Measurements from ENCODE around the gene WNT9B. TPM values are rescaled to one million over a fixed set of nuclear protein-coding genes. Genes with fewer than 3 reads are reported as not detected.

Gene WNT9B
- total RNA-seq, 4 donors from 2014 or later, result 0.42 to 0.66 (median 0.65) TPM; not detected in 1

DNA sequence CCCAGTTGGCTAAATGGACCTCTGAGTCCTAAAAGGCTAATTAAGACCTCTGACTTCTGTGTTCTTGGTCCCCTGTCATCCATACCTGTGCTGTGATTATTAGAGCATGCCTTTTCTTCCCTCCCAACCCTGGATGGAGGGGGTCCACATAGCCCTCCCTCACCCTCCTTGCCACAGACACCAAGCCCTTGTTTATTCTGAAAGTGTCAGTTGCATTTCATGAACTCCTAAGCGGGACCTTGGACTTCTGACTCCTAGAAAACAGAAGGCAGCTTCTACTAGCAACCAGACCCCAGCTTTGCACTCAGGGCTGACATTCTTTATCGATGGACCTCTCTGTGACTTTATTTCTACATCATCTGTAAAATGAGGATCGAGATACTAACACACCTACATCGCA, 38.1 kb downstream of the WNT9B start:
- Histone ChIP-seq H3K4me1 (no peaks in the 10 kb centered on the region), H3K27ac (replicated peaks in 1 of 4) (no peak overlapping the region), H3K27me3 (peaks cover 0 to 80% (median 2%) of the 10 kb centered on the region in 4 donors), H3K9me3 (no peaks in the 10 kb centered on the region), H3K4me3 (no peak overlapping the region), H3K36me3 (no peaks in the 10 kb centered on the region)
- DNase-seq (ENCODE audit: extremely low spot score), result no peak
- 79% methylated on average over 4 of the region's 4 CpGs for WGBS
- intact Hi-C loops (cut with DNase I), result no loop called here
- TF ChIP-seq POLR2A (IDR thresholded peaks at IDR 0.05; ENCODE audit: low read depth) (no peak), POLR2AphosphoS5 (IDR thresholded peaks at IDR 0.05) (no peak), EP300 (IDR thresholded peaks at IDR 0.05) (no peak)
- TF ChIP-seq, protein P1, sequence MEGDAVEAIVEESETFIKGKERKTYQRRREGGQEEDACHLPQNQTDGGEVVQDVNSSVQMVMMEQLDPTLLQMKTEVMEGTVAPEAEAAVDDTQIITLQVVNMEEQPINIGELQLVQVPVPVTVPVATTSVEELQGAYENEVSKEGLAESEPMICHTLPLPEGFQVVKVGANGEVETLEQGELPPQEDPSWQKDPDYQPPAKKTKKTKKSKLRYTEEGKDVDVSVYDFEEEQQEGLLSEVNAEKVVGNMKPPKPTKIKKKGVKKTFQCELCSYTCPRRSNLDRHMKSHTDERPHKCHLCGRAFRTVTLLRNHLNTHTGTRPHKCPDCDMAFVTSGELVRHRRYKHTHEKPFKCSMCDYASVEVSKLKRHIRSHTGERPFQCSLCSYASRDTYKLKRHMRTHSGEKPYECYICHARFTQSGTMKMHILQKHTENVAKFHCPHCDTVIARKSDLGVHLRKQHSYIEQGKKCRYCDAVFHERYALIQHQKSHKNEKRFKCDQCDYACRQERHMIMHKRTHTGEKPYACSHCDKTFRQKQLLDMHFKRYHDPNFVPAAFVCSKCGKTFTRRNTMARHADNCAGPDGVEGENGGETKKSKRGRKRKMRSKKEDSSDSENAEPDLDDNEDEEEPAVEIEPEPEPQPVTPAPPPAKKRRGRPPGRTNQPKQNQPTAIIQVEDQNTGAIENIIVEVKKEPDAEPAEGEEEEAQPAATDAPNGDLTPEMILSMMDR (IDR thresholded peaks at IDR 0.05), result no peak

GRCh38 chr17:46889992-46890564, 38.7 kb downstream of the WNT9B start:
- H3K27me3 ChIP-seq, result peaks cover 0 to 80% (median 2%) of the 10 kb centered on the region in 4 donors
- no peak overlapping the region for H3K27ac ChIP-seq (replicated peaks in 1 of 4)
- WGBS, result 53% methylated on average over 12 of the region's 13 CpGs
- TF ChIP-seq POLR2A (IDR thresholded peaks at IDR 0.05; ENCODE audit: low read depth) (no peak), EP300 (IDR thresholded peaks at IDR 0.05) (no peak), POLR2AphosphoS5 (IDR thresholded peaks at IDR 0.05) (no peak)
- TF ChIP-seq, protein P1 (IDR thresholded peaks at IDR 0.05), result no peak
- H3K36me3 ChIP-seq, result no peaks in the 10 kb centered on the region
- no peak overlapping the region for H3K4me3 ChIP-seq
- intact Hi-C loops (cut with DNase I), result no loop called here
- no peak for DNase-seq (ENCODE audit: extremely low spot score)
- no peaks in the 10 kb centered on the region for H3K9me3 ChIP-seq
- H3K4me1 ChIP-seq, result no peaks in the 10 kb centered on the region

GRCh38 chr17:46890638-46891037, 39.3 kb downstream of the WNT9B start:
- 44% methylated on average over 6 of the region's 6 CpGs for WGBS
- no peak for DNase-seq (ENCODE audit: extremely low spot score)
- H3K9me3 ChIP-seq, result no peaks in the 10 kb centered on the region
- peaks cover 0 to 80% (median 2%) of the 10 kb centered on the region in 4 donors for H3K27me3 ChIP-seq
- H3K4me1 ChIP-seq, result no peaks in the 10 kb centered on the region
- no peaks in the 10 kb centered on the region for H3K36me3 ChIP-seq
- intact Hi-C loops (cut with DNase I), result no loop called here
- no peak for TF ChIP-seq POLR2A (IDR thresholded peaks at IDR 0.05; ENCODE audit: low read depth)
- no peak for TF ChIP-seq POLR2AphosphoS5 (IDR thresholded peaks at IDR 0.05)
- TF ChIP-seq EP300 (IDR thresholded peaks at IDR 0.05), result no peak
- TF ChIP-seq, protein P1 (IDR thresholded peaks at IDR 0.05), result no peak
- H3K4me3 ChIP-seq, result no peak overlapping the region
- no peak overlapping the region for H3K27ac ChIP-seq (replicated peaks in 1 of 4)

DNA sequence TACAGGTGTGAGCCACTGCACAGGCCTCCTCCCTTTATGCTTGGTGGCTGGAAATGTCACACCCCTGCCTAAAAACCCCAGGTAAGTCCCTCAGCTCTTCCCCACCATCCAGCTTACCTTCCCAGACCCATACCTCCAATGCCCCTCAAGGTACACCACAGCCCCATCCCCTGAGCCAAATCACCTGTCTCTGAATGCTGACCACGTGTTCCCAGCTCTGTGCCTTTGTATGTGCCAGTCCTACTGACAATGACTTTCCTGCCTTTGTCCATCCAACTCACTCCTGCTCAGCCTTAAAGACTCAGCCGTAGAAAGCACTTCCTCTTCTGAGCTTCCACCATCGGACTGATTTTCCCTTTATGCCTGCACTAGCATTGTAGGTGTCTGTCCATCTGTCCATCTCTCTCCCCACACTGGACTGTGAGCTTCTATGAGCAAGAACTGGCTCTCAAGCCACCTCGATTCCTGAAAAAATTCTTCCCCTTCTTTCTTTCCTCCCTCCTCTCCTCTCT, 40.9 kb downstream of the WNT9B start:
- Histone ChIP-seq H3K27me3 (peaks cover 0 to 79% (median 2%) of the 10 kb centered on the region in 4 donors), H3K4me1 (no peaks in the 10 kb centered on the region), H3K36me3 (no peaks in the 10 kb centered on the region), H3K9me3 (no peaks in the 10 kb centered on the region), H3K27ac (replicated peaks in 1 of 4) (no peak overlapping the region), H3K4me3 (no peak overlapping the region)
- TF ChIP-seq EP300 (IDR thresholded peaks at IDR 0.05), result no peak
- 65% methylated on average over 4 of the region's 4 CpGs for WGBS
- intact Hi-C loops (cut with DNase I), result no loop called here
- DNase-seq (ENCODE audit: extremely low spot score), result no peak

DNA sequence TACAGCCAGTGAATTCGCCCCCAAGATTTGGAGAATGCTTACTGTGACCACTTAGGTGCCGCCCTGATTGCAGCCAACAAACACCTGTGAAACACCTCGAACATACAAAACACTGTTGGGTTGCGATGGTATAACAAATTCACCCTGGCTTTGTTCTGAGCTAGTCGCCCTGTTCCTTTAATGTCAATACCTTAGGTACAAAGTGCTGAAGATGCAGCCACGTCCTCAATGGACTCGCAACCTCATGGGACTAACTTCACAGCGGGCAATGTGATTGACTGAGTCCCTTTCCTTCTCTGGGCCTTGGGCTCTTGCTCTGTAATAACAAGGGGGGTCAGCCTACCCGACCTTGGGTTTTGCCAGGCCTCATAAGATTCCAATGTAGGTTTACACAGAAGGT, 42.6 kb downstream of the WNT9B start:
- Histone ChIP-seq H3K9me3 (peaks cover 0 to 8% (median 4%) of the 10 kb centered on the region in 4 donors), H3K36me3 (no peaks in the 10 kb centered on the region), H3K4me3 (no peak overlapping the region), H3K27me3 (peaks cover 0 to 76% (median 2%) of the 10 kb centered on the region in 4 donors), H3K27ac (replicated peaks in 1 of 4) (no peak overlapping the region), H3K4me1 (no peaks in the 10 kb centered on the region)
- no peak for DNase-seq (ENCODE audit: extremely low spot score)
- TF ChIP-seq, protein P1 (IDR thresholded peaks at IDR 0.05), result no peak
- TF ChIP-seq POLR2A (IDR thresholded peaks at IDR 0.05; ENCODE audit: low read depth) (no peak), EP300 (IDR thresholded peaks at IDR 0.05) (no peak), POLR2AphosphoS5 (IDR thresholded peaks at IDR 0.05) (no peak)
- intact Hi-C loops (cut with DNase I), result no loop called here
- 82% methylated on average over 9 of the region's 9 CpGs for WGBS

All from esophagus muscularis mucosa (tissue), 4 donors.